Mucosa of gallbladder (tissue), 1 donor: Measurements from ENCODE around the gene TAOK3. TPM values are rescaled to one million over a fixed set of nuclear protein-coding genes. Genes with fewer than 3 reads are reported as not detected.
"Not testable (repeated sequence)": the region's sequence is repeated elsewhere in the genome, so short reads cannot be mapped to it uniquely, and the experiment has no call there.

ENCODE experiments used
- DNase-seq: peaks from one replicate; pipeline ENCODE4 v3.0.0-alpha.2; 2020; ENCODE audit warnings: low spot score
- total RNA-seq: library from RNA; stranded (reverse); gene quantifications from one replicate; pipeline ENCODE4 v1.2.1, GENCODE V29; 2021
- donor health status: DM: no; HTN: no; CAD: no.

The TAOK3 gene
- 36.4 TPM for total RNA-seq

DNA sequence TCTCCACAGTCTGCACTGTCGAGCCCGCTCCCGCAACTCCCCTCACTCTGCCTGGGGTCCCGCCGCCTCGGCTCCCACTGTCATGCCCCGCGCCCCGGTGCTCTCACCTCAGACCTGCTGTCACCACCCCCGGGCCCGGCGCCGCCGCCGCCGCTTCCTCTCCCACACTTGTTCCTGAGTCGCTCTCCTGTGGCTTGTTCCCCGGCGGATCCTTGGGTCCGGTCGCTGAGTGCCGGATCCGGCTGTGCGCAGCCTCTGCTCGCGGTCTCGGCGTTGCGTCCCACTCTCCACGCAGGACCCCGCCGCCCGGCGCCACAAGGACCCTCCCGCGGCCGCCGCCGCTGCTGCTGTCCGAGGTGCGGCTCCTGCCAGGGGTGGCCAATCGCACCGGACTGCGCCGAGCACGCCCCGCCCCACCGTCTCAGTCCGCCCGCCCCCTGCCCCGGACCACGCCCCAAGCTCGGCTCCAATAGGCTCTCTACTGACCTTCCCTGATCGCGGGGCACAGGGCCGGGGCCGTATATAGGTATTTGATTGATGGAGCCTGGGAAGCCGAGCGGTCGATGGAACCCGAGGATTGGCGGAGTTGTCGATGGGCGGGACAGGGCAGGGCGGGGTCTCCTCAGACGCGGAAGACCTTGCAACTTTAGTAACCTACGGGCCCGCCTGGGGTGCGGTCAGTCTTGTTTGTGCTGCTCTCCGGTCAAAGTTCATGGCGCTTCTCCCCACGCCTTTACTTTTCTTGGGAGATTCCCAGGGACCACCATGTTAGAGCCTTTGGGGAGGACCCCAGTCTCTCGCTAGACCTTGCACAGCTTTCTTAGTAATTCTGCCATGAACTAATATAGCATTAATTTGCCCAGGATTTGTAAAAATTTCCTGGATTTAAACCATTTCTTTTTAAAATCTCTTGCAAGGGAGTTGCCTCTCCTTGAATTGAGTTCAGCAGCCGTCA is at the start of gene TAOK3:
Gene TAOK3, minus strand, starts transcription at position 367 of the 955 bp plus-strand sequence. CDS start 117,340 bp downstream, outside the sequence.
- peak; percentile 99 for DNase-seq

DNA sequence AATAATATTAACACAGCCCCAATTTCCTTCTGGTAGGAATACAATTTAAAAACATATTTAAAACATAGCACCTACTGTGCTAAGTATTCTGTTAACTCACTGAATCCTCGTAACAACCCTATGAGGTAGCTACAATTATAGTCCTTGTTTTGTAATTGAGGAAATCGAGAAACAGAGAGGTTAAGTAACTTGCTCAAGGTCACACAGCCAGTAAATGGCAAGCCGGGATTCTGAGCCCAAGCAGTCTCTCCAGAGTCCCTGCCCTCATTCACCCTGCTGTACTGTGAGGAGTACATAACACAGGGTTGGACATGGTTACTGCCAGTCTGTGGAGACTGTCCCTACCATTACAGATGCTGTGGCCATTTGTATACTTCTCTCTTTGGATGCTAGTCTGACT is 48.0 kb upstream of the TAOK3 start:
- no peak for DNase-seq

DNA sequence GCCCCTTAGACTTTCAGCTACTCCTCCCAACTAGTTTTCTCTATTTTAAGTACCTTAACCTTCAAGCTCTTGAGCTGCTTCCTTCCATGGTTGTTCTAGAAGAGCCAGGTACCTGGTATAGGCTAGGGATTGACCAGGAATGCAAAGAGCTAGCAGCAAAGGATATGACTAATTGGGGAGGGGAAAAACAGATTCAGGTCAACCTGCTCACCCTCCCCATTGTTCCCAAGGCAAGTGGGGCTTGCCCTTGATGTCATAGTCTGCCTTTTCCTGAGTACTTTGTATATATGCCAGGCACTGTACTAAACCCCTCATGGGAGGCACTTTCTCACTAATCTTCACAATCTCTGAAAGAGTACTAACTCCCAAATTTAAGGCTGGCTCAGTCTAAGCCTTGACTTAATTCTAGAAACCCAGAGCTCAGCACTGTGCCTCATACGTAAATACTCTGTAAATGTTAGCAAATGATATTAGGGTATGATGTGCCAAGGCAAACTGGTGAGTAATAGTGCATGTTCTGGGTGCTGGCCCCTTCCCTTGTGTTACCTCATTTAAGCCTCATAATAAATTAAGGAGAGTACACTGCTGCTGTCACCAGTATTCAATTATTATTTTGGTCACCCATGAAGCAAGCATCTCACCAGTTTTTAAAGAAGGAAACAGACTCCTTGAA is 45.8 kb upstream of the TAOK3 start:
- no peak for DNase-seq

DNA sequence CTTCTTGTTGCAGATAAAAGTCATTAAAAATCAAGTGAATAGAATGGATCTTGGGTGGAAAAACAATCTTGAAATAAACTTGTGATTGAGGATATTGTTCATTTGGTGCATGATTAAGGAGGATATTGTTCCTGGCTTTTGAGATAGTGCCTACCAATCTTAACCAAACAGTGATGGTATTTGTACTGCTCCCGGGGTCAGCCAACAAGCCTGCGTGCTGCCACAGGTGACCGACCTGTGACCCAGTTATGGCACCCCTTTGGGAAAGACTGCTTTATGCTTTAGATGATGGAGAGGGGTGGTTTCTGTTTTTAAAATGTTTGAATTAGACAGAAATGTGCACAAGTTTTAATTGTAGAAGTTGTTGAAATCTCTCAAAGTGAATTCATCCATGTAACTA is 45.2 kb upstream of the TAOK3 start:
- no peak for DNase-seq

DNA sequence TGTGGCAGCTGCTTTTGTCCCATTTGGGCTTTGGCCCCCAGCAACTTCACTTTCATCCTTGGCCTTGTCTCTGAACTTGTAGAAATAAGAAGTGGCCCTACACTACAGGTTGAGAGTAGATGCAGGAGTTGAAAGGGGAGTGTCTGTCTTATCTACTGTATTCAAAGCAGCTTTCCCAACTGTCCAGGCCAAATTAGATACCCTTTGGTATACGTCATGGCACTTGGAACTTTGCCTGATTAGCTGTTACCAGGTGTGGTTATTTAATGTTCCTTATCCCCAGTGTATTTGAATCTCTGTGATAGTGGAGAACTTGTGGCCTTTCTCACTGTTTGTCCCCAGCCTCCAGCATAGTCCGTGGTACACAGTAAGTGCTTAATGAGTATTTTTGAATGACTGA is 37.1 kb upstream of the TAOK3 start:
- no peak for DNase-seq

DNA sequence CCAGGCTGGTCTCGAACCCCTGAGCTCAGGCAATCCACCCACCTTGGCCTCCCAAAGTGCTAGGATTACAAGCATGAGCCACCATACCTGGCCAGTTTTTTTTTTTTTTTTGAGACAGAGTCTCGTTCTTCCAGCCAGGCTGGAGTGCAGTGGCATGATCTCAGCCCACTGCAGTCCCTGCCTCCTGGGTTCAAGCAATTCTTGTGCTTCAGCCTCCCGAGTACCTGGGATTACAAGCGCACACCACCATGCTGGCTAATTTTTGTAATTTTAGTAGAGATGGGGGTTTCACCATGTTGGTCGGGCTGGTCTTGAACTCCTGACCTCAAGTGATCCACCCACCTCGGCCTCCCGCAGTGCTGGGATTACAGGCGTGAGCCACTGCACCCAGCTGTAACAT is 35.5 kb upstream of the TAOK3 start:
- not testable (repeated sequence) for DNase-seq

DNA sequence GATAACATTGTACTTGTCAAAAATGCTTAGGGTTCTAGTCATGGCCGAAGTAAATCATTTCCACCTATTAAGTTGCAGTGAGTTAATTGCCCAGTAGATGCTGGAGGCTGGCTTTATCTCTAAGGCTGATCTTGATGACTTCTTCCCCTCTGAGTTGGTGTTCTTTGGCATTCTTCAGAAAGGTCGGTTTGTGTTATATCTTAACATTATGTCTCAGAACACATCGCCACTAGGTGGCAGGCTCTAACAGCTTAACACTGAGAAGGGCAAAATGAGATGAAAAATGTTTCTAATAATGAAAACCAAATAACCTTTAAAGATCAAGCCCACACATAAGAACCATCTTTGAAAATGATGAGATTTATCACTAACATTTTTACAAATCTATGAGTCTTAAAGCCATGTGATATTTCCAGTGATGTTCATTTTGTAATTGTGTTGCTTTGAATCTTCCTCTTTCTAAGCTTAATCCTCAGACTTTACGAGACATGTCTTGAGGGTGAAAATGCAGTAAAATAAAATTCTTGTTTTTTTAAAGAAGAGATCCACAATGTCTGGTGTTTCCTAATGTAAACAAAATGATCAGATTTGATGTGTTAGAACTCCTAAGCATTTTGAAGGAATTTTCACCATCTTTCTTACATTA is 32.3 kb upstream of the TAOK3 start:
- peak; percentile 49 for DNase-seq

DNA sequence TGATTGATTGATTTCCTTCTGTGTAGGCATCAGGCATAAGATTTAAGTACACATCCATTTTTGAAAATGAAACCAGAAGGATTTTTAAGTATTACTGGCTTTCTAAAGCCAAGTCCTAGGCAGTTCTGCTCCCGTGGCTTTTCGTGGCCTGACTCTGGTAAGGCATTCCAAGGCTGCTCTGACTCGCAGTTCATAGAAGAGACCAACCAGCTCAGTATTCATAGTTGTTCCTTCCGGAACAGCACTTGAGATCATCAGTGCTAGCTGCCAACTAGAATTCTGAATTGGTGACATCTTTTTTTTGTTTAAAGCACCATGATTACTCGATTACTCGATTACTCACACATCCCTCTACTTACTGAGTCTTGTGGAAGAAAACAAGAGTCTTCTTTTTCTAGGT is 29.5 kb upstream of the TAOK3 start:
- no peak for DNase-seq

DNA sequence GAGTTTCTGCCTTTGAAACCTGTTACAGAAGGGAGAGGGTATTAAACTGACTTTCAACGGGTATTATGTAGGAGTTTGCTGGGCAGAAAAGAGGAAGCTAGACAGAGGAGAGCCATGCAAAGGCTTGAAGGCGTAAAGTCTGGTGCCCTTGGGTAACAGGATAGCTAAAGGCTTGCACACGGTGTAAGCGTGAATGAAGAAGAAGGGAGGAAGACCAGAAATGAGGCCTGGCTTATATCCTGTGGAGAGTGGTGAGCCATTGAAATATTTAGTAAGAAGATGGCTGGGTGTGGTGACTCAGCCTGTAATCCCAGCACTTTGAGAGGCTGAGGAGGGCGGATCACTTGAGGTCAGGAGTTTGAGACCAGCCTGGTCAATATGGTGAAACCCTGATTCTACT is 26.2 kb upstream of the TAOK3 start:
- DNase-seq: no peak

DNA sequence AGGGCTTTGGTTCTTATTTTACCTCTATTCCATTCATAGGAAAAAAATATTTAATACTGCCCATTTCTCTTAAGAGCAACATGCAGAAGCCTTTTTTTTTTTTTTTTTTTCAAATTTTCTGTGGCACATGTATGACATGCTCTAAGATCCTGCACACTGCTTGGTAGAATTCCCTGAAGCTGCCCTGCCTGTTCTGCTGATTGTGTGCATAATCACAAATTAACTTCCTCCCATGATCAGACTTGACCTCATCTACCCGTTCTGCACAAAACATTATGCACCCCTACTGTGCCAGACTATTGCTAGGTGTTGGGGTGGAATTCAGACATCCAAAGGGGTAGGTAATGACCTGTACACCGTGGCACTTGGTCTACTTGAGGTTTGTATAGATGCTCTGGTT is 25.8 kb upstream of the TAOK3 start:
- no peak for DNase-seq

DNA sequence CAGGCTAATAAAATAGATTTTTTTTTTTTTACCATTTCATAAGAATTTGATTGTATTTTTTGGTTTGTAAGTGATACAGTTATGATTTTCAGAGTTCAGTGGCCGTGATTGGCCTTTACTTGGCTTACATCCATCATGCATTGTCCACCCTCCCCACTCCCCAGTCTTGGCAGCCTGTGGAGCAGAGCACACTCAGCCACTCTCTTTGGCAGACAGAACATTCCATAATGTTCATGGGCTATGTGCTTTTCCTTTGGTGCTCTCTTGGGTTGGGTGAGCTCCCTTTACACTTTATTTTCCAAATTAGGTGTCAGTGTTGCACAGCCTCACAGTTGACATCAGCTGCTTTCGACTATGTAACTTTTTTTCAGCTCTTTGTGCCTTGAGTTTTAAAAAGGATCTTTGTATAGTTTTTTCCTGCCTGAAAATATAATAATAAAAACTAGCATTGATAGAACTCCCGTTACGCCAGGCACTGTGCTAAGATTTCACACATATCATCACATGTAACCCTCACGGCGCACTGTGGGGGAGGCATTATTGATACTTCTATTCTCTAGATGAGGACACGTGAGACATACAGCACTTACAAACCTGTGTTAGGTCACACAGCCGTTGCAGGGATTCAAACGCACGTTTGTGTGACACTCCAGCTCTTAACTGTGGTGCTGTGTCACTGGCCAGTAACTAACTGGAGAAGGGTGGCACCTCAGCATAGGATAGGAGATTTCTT is 25.2 kb upstream of the TAOK3 start:
- no peak for DNase-seq

DNA sequence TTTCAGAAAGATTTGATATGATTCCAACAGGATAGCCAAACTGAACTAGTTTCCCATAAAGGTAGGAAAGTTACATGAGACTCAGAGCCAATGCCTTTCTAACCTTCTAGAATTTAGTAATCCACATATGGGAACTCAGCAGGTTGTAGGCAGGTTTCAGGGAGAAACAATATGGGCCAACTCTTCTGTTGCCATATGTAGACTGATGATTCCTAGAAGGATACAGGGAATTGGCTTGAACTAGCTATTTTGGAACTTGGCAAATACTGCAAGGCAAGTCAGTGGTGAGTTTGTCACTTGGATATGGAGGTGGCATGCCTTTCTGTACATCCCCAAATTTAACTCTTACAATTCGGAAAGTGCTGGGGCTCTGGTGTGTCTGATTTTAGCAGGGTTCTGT is 19.1 kb upstream of the TAOK3 start:
- no peak for DNase-seq

DNA sequence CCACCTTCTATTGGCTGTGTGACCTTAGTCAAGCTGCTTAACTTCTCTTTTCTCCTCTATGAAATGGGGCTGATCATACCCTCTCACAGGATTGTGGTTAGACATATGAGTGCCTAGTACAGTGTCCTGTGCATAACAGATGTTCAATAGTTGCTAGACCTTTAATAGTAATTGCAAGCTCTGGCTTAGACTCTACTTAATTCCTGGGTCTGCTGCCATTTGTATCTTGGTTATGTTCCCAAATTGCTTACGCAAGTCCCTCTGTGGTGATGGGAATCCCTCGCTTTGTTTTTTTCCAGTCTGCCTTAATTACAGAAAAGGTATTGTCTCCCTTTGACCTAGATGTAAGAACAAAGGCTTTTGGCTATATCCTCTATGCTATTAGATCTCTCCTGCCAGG is 18.7 kb upstream of the TAOK3 start:
- DNase-seq: no peak

DNA sequence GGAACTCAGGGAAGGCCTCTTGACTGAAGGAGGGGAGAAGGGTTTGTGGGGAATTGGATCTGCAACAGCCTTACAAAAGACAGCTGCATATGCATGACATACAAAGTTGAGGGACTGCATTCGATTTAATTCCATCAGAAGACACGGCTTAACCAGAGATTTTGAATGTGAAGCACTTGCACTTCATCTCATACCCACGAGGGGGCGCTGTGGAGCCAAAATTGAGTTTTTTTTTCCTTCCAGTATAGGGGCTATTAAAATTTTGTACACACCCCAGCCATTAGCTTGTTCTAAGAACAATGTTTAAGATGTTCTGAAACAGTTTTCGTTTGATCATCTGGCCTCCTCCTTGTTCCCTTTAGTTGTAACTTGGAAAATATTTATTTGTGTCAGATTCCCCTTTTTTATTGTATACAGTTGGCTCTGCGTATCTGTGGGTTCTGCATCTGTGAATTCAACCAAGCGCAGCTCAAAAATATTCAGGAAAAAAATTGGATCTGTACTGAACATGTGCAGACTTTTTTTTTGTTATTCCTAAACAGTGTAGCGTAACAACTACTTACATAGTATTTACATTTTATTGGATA is 5.3 kb upstream of the TAOK3 start:
- peak; percentile 64 for DNase-seq

DNA sequence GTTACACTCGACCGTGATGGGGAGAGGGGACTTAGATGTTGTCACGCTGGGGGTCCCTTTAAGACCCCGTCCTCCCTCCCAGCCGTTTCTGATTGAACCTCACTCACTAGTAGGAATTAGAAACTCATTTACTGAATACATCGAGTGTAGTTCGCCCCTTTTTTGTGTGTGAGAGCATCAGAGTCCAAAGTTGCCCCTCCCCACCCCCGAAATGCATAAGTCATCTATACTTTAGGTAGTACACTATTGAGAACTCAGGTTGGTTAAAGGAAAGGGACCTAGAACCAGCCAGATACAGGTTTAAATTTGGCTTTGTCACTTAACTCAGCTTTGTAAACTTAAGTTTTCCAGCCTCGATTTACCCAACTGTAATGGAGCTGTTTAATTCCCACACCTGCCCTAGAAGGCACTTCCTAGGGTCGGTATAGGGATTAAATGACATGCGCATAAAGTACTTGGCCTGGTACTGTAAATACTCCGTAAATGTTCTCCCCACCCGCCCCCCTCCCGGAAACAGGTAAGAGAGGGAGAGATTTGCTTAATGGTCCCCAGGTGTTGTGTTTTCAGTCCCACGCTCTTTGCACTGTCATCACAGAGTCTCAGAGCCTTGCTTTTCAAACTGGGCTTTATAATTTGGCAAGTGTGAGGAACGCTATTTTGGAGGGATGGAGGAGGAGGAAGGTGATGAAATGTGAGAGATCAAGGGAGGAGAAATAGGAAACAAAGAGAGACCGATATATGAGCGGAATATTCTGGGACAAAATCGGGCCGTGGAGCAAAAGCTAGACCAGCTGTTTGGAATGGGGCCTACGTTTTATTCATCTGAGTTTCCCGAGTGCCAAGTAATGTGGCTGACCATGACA is 4.5 kb upstream of the TAOK3 start:
- no peak for DNase-seq

DNA sequence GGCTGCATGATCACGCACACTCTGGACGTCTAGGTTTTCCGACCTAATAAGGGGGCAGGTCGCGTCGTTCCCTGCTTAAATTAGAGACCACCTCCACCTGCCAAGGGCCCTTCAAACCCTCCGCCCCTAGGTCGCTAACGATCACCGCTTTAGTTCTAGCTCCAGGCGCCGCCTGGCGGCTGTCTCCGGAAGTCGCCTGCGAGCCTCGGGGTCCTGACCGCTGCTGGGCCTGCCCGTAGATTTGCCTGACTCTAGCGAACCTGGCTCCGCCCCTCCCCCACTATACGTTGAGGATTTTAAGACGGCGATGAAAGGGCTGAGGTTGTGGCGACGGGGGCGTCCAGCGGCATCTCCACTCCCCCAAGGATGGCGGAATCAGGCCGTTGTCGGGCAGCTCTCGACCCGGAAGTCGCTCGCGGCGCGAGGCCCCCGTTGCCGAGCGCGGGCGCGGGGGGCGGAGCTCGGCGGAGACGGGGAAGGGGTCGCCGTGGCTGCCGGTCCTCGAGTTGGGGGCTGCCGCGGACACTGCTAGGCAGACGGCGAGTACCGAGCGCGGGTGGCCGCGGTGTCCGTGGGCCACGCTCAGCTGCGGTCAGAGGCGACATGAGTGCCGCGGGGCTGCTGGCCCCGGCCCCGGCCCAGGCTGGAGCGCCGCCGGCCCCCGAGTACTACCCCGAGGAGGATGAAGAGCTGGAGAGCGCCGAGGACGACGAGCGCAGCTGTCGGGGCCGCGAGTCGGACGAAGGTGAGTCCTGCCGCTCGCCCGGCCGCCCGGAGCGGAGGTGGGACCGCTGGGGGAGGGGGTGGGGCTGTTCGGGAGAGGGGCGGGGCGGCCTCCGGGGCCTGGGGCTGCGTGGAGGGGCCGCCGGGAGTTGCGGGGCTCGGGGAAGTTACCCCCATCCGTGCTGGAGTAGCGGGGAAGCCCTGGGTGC is 3.6 kb upstream of the TAOK3 start, which contains the start of gene SUDS3:
Gene SUDS3, plus strand, starts transcription at position 467 of the 932 bp plus-strand sequence. Its CDS starts 137 bp downstream, at position 604.
- peak; percentile 94 for DNase-seq

DNA sequence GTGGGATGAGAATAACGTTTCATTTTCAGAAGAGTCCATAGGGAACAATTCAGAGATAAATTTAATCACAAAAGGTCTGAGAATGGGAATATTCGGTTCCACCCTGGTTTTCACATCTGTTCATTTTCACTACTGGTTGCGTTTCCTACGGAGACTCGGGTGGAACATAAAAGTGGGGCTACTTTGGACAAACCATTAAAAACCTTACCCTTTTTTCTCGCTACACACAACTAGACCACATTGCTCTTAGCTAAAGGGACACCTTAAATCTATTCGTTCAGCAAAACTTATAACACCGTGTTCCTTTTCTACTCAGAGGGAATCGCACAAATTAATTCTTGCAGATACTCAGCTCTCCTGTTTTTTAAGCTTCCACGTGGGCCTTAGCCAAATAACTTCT is 2.6 kb upstream of the TAOK3 start:
- no peak for DNase-seq

DNA sequence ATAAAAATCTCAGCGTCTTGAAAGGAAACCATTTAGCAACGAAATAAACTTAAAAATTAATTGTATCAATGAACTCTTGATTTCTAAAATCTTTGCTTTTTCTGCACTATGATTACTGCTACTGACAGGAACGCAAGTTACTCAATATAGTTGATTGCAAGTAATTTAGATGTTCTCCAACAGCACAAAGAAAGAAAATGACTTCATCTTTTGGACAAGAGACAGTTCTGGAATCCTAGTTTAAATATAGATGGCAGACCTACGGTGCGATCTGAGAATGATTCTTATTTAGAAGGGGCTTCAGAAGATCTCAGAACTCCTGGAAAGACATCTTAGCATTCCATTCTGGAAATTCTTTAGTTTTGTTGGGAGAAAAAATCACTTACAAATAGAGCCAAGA is 2.2 kb upstream of the TAOK3 start:
- DNase-seq: no peak

DNA sequence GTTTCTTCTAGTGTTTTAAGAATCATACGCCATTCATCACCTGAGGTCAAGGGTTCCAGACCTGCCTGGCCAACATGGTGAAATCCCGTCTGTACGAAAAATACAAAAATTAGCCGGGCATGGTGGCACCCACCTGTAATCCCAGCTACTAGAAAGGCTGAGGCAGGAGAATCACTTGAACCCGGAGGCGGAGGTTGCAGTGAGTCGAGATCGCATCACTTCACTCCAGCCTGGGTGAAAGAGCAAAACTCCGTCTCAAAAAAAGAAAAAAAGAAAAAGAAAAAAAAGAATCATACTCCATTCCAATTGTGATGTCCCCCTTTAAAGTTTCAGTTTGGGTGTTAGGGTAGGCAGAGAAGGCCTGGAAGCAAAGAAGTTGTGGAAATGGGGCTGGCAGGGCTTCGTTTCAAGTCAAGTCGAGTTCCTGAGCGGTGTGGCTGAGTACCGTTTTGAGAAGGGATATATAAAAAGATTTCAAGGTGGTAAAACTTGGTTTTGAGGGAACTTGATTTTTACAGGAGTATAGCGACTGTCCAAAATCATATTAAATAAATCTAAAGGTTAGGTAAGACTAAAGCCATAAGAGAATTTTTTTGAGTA is 1.5 kb upstream of the TAOK3 start:
- no peak for DNase-seq
